ENCODE measurements around the gene GYS1.

Gene GYS1

GRCh38 chr19:48919271-48919670 lies 73.8 kb downstream of the GYS1 start (continued):
- TF ChIP-seq REST (tag by site-specific recombination; IDR thresholded peaks at IDR 0.05) (peak; percentile 65; the same call in 1 of the 2 replicates), ZNF404 (tag by site-specific recombination; IDR thresholded peaks at IDR 0.05) (peak; percentile 57; the same call in 1 of the 2 replicates), ZNF654 (tag by site-specific recombination; IDR thresholded peaks at IDR 0.05; ENCODE audit: low read depth) (peak; percentile 15; the same call in 1 of the 2 replicates), ZNF623 (tag by site-specific recombination; IDR thresholded peaks at IDR 0.05) (peak; percentile 77), ZNF426 (tag by site-specific recombination; IDR thresholded peaks at IDR 0.05) (peak; percentile 74), ZNF791 (tag by site-specific recombination; IDR thresholded peaks at IDR 0.05) (peak; percentile 64; the same call in 1 of the 2 replicates), ZNF140 (tag by site-specific recombination; IDR thresholded peaks at IDR 0.05) (peak; percentile 54; the same call in 1 of the 2 replicates), ZNF223 (tag by site-specific recombination; IDR thresholded peaks at IDR 0.05) (0 out of 2 replicates have a peak, but pooled peaks have one; percentile 16), ZNF354C (tag by site-specific recombination; IDR thresholded peaks at IDR 0.05; ENCODE audit: borderline replicate concordance, low read depth) (0 out of 2 replicates have a peak, but pooled peaks have one; percentile 57), ZNF555 (tag by site-specific recombination; conservative IDR thresholded peaks at IDR 0.05) (peak; percentile 59), ZNF560 (tag by site-specific recombination; IDR thresholded peaks at IDR 0.05; ENCODE audit: borderline replicate concordance) (peak; percentile 52; the same call in 1 of the 2 replicates), ZNF558 (tag by site-specific recombination; IDR thresholded peaks at IDR 0.05) (0 out of 2 replicates have a peak, but pooled peaks have one; percentile 59), ZNF394 (tag by site-specific recombination; IDR thresholded peaks at IDR 0.05; ENCODE audit: borderline replicate concordance) (peak; percentile 95), ZBTB8A (tag by site-specific recombination; IDR thresholded peaks at IDR 0.05) (peak; percentile 44; the same call in 1 of the 2 replicates)
- TF ChIP-seq, protein P1, sequence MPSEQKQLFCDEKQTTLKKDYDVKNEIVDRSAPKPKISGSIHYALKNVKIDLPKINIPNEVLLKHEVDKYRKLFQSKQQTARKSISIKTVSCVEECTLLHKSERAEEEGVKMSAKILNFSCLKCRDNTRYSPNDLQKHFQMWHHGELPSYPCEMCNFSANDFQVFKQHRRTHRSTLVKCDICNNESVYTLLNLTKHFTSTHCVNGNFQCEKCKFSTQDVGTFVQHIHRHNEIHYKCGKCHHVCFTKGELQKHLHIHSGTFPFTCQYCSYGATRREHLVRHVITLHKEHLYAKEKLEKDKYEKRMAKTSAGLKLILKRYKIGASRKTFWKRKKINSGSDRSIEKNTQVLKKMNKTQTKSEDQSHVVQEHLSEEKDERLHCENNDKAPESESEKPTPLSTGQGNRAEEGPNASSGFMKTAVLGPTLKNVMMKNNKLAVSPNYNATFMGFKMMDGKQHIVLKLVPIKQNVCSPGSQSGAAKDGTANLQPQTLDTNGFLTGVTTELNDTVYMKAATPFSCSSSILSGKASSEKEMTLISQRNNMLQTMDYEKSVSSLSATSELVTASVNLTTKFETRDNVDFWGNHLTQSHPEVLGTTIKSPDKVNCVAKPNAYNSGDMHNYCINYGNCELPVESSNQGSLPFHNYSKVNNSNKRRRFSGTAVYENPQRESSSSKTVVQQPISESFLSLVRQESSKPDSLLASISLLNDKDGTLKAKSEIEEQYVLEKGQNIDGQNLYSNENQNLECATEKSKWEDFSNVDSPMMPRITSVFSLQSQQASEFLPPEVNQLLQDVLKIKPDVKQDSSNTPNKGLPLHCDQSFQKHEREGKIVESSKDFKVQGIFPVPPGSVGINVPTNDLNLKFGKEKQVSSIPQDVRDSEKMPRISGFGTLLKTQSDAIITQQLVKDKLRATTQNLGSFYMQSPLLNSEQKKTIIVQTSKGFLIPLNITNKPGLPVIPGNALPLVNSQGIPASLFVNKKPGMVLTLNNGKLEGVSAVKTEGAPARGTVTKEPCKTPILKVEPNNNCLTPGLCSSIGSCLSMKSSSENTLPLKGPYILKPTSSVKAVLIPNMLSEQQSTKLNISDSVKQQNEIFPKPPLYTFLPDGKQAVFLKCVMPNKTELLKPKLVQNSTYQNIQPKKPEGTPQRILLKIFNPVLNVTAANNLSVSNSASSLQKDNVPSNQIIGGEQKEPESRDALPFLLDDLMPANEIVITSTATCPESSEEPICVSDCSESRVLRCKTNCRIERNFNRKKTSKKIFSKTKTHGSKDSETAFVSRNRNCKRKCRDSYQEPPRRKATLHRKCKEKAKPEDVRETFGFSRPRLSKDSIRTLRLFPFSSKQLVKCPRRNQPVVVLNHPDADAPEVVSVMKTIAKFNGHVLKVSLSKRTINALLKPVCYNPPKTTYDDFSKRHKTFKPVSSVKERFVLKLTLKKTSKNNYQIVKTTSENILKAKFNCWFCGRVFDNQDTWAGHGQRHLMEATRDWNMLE (tag by site-specific recombination; conservative IDR thresholded peaks at IDR 0.05; ENCODE audit: low read depth), result peak; percentile 79

- Histone ChIP-seq H3K27ac (ENCODE audit: extremely low read depth, low read depth, low read length) (no peak overlapping the region), H3K36me3 (ENCODE audit: control insufficient read depth in 2 of 2, insufficient read depth in 1 of 2, low read length in 2 of 2) (peaks cover 37 to 55% of the 10 kb centered on the region in 2 experiments; a peak in 2 of 3 replicates), H3K9me3 (ENCODE audit: control insufficient read depth, insufficient read depth, low read depth, low read length) (no peaks in the 10 kb centered on the region), H3K4me1 (ENCODE audit: control insufficient read depth, insufficient read depth, low read length) (no peaks in the 10 kb centered on the region), H3K4me3 (ENCODE audit: low read depth, low read length) (no peak overlapping the region)
- TF ChIP-seq ZNF521 (tag by site-specific recombination; IDR thresholded peaks at IDR 0.05), result no peak
- peak; percentile 56 for TF ChIP-seq ZNF335 (tag by site-specific recombination; conservative IDR thresholded peaks at IDR 0.05)
- no peak for TF ChIP-seq SALL2 (tag by site-specific recombination; IDR thresholded peaks at IDR 0.05; ENCODE audit: borderline replicate concordance)
- TF ChIP-seq ZNF76 (tag by site-specific recombination; IDR thresholded peaks at IDR 0.05; ENCODE audit: borderline replicate concordance, low read depth), result peak; percentile 91
- TF ChIP-seq ZNF785 (tag by site-specific recombination; IDR thresholded peaks at IDR 0.05), result no peak
- TF ChIP-seq ZNF610 (tag by site-specific recombination; IDR thresholded peaks at IDR 0.05; ENCODE audit: borderline replicate concordance), result no peak
- no peak for TF ChIP-seq ZNF239 (tag by site-specific recombination; IDR thresholded peaks at IDR 0.05)
- no peak for TF ChIP-seq ZNF433 (tag by site-specific recombination; IDR thresholded peaks at IDR 0.05; ENCODE audit: low read depth)
- POLR2A ChIA-PET, result interaction anchor here (0.7 to 1.1 kb wide), 5 partner anchors 14 to 47 kb away, joined by 3 to 8 read pairs (median 4); partner anchors contain the start of genes DHDH and PPP1R15A
- CTCF ChIA-PET, result interaction anchor here (0.9 kb wide), 2 partner anchors 14 to 75 kb away, joined by 3 to 4 read pairs; partner anchors contain the start of genes GYS1 and RUVBL2
Observed at GRCh38 chr19:48918801-48919247, 74.3 kb downstream of the GYS1 start.

Data from HEK293 (cell line).